Gastrocnemius medialis (tissue), 4 donors: Measurements from ENCODE around the gene WDR7. TPM values are rescaled to one million over a fixed set of nuclear protein-coding genes. Genes with fewer than 3 reads are reported as not detected.

Experiments used
- ATAC-seq, 2 donors: fragments of 150-250 bp; one replicate each; pipeline ENCODE4 v1.9.1; 2016
- DNase-seq, 2 donors: peaks; one replicate each; pipeline ENCODE4 v3.0.0-alpha.2; 2019
- H3K27ac ChIP-seq, 4 donors: fragments of 200-600 bp; sonication (generic); 1 replicate in 1 of 4; 2 replicates in 3 of 4; pipeline ENCODE4 v1.5.1; 2016 to 2018; ENCODE audit warnings: mild to moderate bottlenecking in 2 of 4, moderate library complexity in 1 of 4
- H3K27me3 ChIP-seq, 3 donors: fragments of 200-600 bp; sonication (generic) in 2 of 3; 1 replicate in 1 of 3; 2 replicates in 2 of 3; pipeline versions ENCODE4 v1.5.1 to v1.6.0; 2016 to 2019; ENCODE audit warnings: mild to moderate bottlenecking in 1 of 3, moderate library complexity in 1 of 3
- H3K36me3 ChIP-seq, 2 donors: fragments of 200-600 bp; sonication (generic) in 1 of 2; one replicate each; pipeline ENCODE4 v1.5.1; 2017 to 2018
- H3K4me1 ChIP-seq, 2 donors: fragments of 200-600 bp; sonication (generic) in 1 of 2; one replicate each; pipeline ENCODE4 v1.5.1; 2016 to 2017; ENCODE audit warnings: mild to moderate bottlenecking in 2 of 2
- H3K4me3 ChIP-seq, 4 donors: fragments of 200-600 bp; sonication (generic) in 3 of 4; 1 replicate in 1 of 4; 2 replicates in 3 of 4; pipeline ENCODE4 v1.5.1; 2016 to 2019; ENCODE audit warnings: mild to moderate bottlenecking in 2 of 4
- H3K9me3 ChIP-seq, 3 donors: fragments of 200-600 bp; sonication (generic) in 2 of 3; 1 replicate in 1 of 3; 2 replicates in 2 of 3; pipeline ENCODE4 v1.5.1; 2016 to 2019
- CTCF ChIP-seq, 5 experiments: fragments of 450-650 bp in 3 of 5; fragments of 200-600 bp in 2 of 5; sonication (generic) in 2 of 5; IDR thresholded peaks in 4 of 5; conservative IDR thresholded peaks in 1 of 5; 1 replicate in 4 of 5; 2 replicates in 1 of 5; pipeline ENCODE4 v1.5.1; 2016 to 2019; ENCODE audit warnings: antibody characterized with exemption in 5 of 5, mild to moderate bottlenecking in 3 of 5, moderate library complexity in 3 of 5
- POLR2A ChIP-seq, 2 donors: fragments of 450-650 bp; IDR thresholded peaks; one replicate each; pipeline ENCODE4 v1.6.1; 2017; ENCODE audit warnings: antibody characterized with exemption in 2 of 2, mild to moderate bottlenecking in 2 of 2, moderate library complexity in 2 of 2
- in situ Hi-C, 4 donors: fragments of 200-750 bp; cut with MboI; loops; one replicate each; pipeline versions ENCODE4 v1.15.0 to v1.8.0; 2017; ENCODE audit warnings: low sequenced_read_pairs in 4 of 4
- intact Hi-C: fragments of 100-400 bp; cut with DNase I; formaldehyde crosslinking; loops from one replicate; pipeline ENCODE4 v1.15.1; 2023; ENCODE audit warnings: low total_unique reads
- total RNA-seq, 4 donors: library from RNA; depleted of rRNA; stranded (reverse); fragments of >200 nt; gene quantifications; one replicate each; pipeline versions ENCODE4 v1.1.0 to v1.2.3, GENCODE V29; 2016

Gene WDR7
- total RNA-seq, 4 donors from 2014 or later = 20.5 to 24.2 (median 21.8) TPM

- no peak for ATAC-seq
- Histone ChIP-seq H3K9me3 (no peaks in the 10 kb centered on the region), H3K27me3 (peaks cover 0 to 3% (median 0%) of the 10 kb centered on the region in 3 donors), H3K4me1 (no peaks in the 10 kb centered on the region), H3K4me3 (no peak overlapping the region), H3K36me3 (no peaks in the 10 kb centered on the region), H3K27ac (no peak overlapping the region)
- in situ Hi-C loops (no loop called here), intact Hi-C loops (no loop called here)
- TF ChIP-seq POLR2A (IDR thresholded peaks at IDR 0.05) = no peak
- no peak for TF ChIP-seq CTCF (IDR thresholded peaks at IDR 0.05 in 4 of 5, conservative IDR thresholded peaks at IDR 0.05 in 1 of 5)
- DNase-seq = no peak
Observed at GRCh38 chr18:57084331-57085271, 433.4 kb downstream of the WDR7 start.

GRCh38 chr18:57085371-57085770, 434.2 kb downstream of the WDR7 start:
- intact Hi-C loops = no loop called here
- Histone ChIP-seq H3K36me3 (no peaks in the 10 kb centered on the region), H3K4me3 (no peak overlapping the region), H3K27me3 (peaks cover 0 to 3% (median 0%) of the 10 kb centered on the region in 3 donors), H3K27ac (no peak overlapping the region), H3K9me3 (no peaks in the 10 kb centered on the region), H3K4me1 (no peaks in the 10 kb centered on the region)
- no peak for TF ChIP-seq POLR2A (IDR thresholded peaks at IDR 0.05)
- no peak for TF ChIP-seq CTCF (IDR thresholded peaks at IDR 0.05 in 4 of 5, conservative IDR thresholded peaks at IDR 0.05 in 1 of 5)
- ATAC-seq (no peak), DNase-seq (no peak)
- in situ Hi-C loops = no loop called here

- in situ Hi-C loops = no loop called here
- no peaks in the 10 kb centered on the region for H3K4me1 ChIP-seq
- ATAC-seq = no peak
- intact Hi-C loops = no loop called here
- no peak overlapping the region for H3K4me3 ChIP-seq
- no peaks in the 10 kb centered on the region for H3K36me3 ChIP-seq
- no peak for DNase-seq
- H3K27ac ChIP-seq = no peak overlapping the region
- no peaks in the 10 kb centered on the region for H3K9me3 ChIP-seq
- no peak for TF ChIP-seq POLR2A (IDR thresholded peaks at IDR 0.05)
- TF ChIP-seq CTCF (IDR thresholded peaks at IDR 0.05 in 4 of 5, conservative IDR thresholded peaks at IDR 0.05 in 1 of 5) = no peak
- H3K27me3 ChIP-seq = peaks cover 0 to 3% (median 0%) of the 10 kb centered on the region in 3 donors
Observed at GRCh38 chr18:57086163-57086562, 435.0 kb downstream of the WDR7 start.

Other genes starting within 250 kb of the WDR7 start
- 100 to 1,000 TPM; 100 to 125 (median 116) TPM for gene TXNL1, start 12.8 kb upstream of the WDR7 start, total RNA-seq